GM18526 (cell line): Measurements from ENCODE around the gene FCN2.

Experiments used
- POLR2A ChIP-seq: IDR thresholded peaks from 3 replicates; pipeline ENCODE4 v1.6.1; 2011; ENCODE audit not compliant: insufficient read length; ENCODE audit errors: extremely low read depth

Gene FCN2

DNA sequence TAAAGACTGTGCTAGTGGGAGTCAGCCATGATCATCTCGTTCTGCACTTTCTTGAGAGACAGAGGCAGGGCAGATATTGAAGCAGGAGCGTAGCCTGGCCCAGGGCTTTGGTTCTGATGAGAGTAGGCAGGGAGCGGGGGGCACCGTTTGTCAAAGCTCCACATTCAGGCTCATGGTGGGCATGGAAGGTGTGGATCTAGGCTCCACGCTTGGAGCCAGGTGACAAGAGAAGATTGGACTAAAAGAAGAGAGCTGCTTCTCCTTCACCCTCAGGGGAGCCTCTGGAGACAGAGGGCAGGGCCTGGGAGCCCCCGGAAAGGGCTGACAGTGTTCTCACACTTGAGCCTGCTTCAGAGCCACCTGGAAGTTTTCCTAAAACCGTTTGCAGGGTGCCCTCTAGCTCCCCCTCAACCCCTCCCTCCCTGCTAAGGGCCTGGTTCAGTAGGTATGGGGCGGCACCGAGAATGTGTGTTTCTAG is 24.7 kb upstream of the FCN2 start:
- TF ChIP-seq POLR2A, result no peak

DNA sequence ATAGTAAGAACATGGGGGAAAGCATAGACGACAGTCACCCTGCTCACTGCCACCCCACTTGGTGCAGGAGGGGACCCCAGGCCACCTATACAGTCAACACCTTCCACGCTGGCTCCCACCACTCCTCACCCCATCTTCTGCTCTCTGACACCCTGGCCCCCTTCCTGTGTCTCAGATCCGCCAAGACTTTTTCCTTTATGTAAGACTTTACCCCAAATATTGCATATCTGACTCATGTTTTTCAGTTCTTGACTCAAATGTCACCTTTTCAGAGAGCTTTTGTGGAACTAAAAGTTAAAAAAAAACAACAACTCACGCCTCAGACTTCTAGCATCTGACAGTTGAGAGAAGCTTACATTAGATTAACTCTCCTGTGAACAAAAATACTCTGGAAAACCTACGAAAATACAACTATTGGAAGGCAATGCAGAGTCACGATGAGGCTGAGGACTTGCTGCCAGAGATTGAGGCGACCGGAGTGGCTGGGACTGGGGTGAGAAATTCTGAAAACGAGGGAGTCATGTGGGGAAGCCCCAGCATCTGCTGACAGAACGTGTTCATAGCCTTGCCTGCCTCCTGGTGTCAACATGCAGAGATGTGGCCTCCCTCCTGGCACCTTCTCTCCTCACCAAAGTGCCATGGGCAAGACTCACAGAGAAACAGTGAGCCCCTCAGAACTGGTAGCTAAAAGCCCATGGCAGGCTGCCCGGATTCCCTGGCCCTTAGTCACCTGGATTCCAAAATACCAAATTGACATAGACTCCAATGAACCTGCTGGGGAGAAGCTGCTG is 22.4 kb upstream of the FCN2 start:
- TF ChIP-seq POLR2A, result peak; percentile 1

DNA sequence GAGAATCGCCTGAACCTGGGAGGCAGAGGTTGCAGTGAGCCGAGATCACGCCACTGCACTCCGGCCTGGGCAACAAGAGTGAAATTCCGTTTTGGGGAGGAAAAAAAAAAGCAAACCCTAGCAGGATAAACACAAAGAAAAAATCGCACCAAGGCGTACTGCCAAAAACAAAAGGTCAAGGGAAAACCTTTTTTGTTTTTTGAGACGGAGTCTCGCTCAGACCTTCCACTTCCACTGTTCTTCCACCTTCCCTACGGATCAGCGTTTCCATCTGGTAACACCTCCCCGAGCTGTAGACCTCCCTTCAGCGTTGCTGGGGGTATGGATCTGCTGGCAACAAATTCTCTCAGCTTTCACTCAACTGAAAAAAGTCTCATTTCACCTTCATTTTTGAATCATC is 20.1 kb upstream of the FCN2 start:
- TF ChIP-seq POLR2A, result no peak

DNA sequence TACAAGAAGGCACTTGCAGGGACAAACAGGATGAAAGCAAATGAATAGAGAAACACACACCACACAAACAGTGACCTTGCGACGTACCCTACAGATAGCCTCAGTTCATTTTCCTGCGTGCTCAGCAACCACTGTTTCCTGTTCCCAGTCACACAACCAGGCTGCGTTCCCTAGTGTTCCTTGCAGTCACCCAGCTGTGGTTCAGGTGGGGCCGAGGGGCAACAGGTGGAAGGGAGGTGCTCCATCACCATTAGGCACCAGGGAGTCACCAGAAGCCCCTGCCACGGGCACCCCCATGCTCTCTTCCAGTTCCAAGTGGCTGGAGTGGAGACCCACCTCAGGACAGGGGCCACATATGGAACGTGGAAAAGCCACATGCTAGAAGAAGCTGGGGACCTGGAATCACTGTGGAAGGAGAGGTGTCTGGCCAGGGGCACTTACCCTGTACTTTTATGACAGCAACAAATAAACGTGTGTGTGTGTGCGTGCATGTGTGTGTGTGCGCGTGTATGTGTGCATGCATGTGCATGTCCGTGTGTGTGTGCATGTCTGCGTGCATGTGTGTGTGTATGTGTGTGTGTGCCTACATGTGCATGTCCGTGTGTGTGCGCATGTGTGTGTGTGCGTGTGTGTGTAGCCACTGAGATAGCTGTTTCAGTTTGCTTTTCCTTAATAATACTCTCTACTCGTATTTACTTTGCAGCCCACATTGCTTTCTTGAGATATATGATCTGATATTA is 18.8 kb upstream of the FCN2 start:
- TF ChIP-seq POLR2A, result no peak

DNA sequence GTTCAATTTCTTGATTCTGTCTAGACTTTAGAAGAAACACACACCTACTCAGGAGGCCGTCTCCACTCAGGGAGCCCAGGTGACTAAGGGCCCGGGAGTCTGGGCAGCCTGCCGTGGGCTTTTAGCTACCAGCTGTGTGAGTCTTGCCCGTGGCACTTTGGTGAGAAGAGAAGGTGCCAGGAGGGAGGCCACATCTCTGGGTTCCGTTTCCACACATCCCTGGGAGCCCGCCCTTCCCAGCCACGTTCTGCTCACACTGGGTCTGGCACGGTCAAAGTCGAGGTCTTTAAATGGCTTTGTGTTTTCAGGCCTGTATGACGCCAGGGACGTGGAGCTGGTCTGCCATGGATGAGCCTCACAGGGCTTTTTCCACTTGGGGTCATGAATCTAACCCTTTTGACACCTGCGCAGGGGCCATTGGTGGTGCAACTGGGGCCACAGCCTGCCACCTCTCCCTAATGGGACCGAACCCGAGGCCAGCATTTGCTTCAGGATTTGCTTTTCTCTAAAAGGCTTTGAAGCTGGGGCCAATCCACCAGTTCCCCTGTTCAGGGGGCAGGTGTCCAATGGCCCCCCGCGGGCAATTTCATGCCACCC is 17.2 kb upstream of the FCN2 start:
- no peak for TF ChIP-seq POLR2A

DNA sequence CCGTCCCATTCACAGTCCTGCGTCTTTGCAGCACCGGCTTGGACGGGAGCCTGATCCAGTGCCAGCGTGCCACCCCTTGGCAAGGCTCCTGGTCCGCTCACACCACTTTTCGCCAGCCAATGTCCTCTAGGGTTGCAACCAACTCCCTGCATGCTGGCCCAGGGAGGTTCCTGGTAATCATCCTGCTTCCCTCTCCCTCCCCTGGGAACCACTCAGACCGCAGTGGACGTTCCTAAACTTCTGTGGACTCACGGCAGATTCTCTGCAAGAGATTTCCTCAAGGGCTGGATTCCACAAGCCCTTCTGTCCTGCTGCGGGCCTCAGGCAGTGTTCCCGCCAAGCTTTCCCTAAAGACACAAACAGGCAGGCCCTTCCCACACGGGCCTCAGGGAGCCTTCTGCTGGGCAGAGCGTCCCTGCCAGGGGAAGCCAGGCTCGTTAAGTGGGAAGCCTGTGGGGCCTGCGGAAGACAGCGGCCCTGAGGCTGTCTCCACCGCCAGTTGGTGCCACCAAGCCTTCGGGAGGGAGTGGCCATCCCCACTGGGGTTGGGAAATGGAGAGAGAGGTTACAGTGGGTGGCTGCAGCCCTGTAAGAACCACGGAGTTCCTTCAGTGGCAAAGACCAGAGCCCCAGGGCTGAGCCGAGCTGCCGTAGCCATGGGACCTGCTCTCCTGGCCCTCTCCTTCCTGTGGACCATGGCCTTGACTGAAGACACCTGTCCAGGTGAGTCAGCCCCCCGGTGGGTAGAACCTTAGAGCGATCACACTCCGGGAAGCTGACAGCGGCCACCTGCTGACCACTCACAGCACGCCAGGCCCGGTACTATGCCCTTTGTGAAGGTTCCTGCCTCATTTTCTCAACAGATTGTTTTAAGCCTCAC is 16.4 kb upstream of the FCN2 start:
- no peak for TF ChIP-seq POLR2A

DNA sequence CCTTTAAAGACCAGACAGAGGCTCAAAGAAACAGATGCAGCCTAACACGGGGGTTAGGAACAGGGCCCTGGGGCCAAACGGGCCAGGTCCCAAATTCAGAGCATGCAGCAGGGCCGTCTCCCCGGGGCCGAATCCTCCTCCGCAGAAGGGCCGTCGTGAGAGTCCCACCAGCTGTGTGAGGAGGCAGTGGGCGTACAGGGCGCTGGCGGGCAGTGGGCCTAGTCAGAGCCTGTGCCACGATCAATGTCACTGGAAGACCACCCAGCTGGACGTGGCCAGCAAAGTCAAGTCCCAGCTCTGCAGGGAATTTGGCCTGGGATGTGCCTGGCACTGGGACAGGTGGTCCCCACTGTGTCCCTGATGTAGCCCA is 15.8 kb upstream of the FCN2 start:
- TF ChIP-seq POLR2A, result no peak

DNA sequence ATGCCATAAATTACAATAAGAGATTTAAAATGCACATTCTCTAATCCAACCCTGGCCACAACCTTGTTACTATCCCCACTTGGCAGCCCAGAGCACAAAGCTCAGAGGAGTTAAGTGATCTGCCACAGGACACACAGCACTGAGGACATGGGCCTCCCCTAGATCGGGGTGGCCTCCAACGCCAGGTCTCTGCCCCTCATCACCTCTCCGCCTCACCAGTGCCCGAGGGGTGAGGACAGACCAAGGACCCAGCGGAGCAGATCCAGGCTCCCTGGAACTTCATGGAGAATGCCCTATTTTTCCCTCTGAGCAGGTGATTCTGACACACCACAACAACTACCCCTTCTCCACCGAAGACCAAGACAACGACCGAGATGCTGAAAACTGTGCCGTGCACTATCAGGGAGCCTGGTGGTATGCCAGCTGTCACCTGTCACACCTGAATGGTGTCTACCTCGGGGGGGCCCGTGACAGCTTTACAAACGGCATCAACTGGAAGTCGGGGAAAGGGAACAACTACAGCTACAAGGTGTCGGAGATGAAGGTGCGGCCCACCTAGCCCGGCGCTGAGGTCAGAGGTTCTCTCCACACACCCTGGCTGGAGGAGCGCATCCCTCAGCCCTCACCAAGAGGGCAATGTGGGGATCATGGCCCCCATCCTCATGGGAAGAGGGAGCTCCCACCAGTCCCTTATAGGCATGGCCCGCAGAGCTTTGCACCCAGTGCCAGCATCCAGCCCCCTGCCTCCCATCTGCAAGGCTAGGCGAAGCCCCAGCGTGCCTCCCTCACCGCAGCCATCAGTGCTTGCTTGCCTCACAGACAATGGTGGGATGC is 12.5 kb upstream of the FCN2 start:
- TF ChIP-seq POLR2A, result no peak

DNA sequence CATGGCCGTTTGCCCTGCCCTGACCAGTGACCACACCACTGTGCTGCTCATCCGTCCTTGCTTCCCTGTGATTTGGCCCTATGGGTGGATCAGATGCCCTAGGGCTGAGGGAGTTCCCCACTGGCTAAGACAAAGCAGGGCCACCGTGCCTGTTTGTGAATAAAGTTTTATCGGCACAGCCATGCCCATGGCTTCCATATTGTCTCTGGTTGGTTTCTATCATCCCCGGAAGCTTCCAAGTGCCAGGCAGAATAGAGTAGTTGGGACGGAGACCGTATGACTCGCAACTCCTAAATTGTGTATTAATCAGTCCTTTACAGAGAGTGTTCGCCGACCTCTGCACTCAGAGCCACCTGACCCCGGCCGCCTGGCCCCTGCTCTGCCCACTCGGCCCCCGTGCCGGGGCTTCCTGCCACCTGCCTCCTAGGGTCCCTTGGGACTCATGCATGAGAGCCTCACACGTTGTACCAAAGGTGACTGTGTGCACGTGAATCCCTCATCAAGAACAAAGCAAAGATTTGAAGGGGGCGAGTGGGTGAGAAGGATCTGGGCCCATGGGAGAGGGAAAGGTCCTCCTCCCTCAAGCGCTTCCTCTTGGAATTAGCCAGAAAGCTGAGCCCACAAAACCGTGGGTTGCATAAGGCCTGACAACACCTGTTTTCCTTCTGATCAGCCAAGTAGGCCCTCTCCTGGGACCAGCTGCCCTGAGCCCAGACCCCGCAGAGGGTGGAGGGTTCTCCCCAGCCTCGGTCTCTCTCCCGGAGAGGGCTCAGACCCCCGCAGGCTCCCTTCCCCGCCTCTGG is 11.7 kb upstream of the FCN2 start:
- TF ChIP-seq POLR2A, result no peak

DNA sequence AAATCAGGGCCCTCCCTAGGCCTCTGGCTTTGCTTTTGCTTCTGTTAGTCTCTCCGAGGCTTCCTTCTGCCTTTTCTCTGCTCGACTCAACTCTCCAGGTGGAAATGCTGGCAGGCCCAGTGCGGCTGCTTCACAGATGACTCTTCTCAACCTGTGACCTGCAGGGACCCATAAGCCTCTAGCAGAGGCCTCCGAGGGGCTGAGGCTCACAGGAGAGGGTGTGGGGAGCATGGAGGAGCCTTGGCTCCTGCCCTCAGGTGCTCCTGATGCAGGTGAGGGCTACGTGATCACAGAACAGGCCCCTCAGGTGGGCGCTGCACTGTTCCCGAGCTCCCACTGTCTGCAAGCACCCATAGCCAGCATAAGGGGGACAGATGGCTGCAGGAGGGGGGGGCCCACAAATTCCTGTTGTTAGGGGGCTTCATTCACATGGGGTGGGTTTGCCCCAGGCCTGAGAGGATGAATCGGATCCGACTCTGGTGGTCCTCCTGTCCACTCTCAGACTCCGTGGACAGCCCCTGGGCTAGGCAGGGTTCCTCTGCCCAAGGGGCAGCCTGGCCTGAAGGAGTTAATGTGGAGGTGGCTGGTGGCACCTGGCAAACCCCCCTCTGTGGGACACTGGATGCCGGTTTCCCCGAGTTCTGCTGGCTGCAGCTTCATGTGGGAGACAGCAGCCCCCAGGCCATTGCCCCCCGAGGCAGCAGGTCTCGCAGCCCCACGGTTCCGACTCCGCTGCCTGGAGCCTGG is 10.9 kb upstream of the FCN2 start:
- no peak for TF ChIP-seq POLR2A

DNA sequence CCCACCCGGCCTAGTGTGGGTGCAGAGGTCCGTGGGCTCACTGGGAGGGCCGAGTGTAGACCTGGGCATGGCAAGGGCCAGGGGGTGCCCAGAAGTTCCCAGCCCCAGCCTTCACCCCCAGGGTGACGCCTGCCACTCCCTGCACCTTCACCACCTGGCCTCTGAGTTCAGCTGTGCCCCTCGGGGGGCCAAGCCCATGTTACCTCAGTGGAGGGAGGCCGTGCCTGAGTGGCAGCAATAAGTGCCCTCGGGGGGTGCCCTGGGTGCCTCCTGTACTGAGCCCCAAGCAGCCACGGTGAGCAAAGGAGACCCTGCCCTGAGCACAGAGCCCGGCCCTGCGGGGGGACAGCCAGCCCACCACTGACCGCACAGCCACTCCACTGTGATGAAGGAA is 10.3 kb upstream of the FCN2 start:
- no peak for TF ChIP-seq POLR2A

DNA sequence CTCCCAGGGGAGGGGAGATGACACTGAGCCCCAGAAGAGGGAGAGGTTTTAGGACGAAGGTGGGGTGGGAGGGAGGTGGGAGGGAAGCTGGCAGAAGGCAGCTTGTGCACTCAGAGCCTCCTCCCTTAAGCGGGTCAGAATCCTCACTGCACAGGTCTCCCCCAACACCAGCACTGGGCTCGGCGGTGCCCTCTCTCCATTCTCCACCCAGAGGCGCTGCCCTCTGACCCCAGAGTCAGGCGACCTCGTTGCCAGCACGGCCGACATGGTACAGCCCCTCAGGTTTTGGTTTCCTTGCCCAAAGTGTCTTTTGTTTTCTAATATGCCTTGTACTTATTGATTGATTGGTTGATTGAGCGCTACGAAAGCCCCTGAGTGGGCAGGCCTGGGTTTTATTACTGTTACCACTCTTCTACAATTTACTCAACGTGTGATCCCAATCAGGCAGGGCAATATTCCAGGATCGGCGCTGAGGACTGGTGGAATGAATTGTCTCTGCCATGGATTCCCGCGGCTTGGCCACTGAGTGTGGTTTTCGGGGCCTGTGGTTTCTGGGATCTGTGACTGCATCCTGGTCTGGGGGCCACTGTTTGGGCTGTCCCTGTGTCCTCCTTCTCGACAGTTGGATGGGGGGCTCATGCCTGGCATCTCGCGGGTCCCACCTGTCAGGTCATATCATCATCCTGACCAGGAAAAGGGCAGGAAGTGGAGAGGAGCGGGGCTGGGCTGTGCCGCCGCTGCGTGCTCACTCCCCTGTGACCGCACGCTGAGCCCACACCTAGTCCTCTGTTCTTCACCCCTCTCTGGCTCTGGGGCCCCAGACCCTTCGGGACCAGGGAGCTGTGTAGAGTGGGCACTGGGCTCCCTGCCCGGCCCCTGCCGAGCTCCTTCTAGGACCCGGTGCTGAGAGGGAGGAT is 9.6 kb upstream of the FCN2 start:
- no peak for TF ChIP-seq POLR2A
